NCI-H345 treated with DMSO at 0.1 percent for 48 hours (cell line): Measurements from ENCODE around the gene PFDN5.
A peak's percentile ranks its signal among the peaks of the same experiment; 100 is the strongest.
"Not testable (repeated sequence)": the region's sequence is repeated elsewhere in the genome, so short reads cannot be mapped to it uniquely, and the experiment has no call there.

ENCODE experiments used
- DNase-seq: peaks from one replicate; lab custom pipeline; 2025; ENCODE audit not compliant: unreplicated experiment; lab: John Stamatoyannopoulos, UW

Gene PFDN5

DNA sequence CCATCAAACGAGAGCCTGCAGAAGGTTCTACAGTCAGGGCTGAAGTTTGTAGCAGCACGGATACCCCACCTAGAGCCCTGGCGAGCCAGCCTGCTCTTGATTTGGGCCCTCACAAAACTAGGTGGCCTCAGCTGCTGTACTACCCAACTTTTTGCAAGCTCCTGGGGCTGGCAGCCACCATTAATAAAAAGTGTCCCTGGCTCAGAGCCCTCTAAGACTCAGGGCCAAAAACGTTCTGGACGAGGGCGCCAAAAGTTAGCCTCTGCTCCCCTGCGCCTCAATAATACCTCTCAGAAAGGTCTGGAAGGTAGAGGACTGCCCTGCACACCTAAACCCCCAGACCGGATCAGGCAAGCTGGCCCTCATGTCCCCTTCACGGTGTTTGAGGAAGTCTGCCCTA, 8.9 kb upstream of the PFDN5 start:
- DNase-seq = no peak

- no peak for DNase-seq
Measured at GRCh38 chr12:53287741-53288216, 7.6 kb upstream of the PFDN5 start.

DNA sequence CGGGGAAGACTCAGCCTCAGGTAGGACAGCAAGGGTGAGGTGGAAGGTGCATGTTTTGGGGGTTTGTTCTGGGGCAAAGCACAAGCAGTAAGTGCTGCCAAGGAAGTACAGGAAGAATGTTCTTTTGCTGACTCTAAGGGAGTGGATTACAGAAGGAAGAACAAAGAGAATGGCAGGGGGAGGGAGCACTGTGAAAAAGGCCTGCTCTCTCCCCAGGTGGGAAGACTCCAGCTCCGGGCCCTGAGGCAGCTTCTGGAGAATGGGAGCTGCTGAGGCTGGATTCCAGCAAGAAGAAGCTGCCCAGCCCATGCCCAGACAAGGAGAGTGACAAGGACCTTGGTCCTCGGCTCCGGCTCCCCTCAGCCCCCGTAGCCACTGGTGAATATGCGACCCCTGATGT, 7.0 kb upstream of the PFDN5 start:
- DNase-seq = no peak

DNA sequence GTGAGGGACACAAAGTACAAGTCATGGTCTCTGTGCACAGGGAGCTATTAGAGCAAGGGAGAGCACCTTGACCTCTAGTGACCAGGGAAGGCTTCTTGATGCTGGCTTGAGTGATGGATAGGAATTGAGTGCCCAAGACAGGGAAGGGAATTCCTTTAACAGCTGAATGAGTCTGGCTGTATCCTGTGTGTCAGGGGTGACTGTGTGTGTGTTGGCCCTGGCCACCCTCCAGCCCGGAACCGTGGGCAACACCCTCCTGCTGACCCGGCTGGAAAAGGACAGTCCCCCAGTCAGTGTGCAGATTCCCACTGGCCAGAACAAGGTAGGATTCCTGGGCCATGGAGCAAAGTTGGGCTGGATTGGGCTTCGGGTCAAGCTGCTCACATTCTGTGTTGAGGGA, 5.5 kb upstream of the PFDN5 start:
- DNase-seq = no peak

- DNase-seq = no peak
Measured at GRCh38 chr12:53290661-53291060, 4.7 kb upstream of the PFDN5 start.

GRCh38 chr12:53292426-53292825, 2.9 kb upstream of the PFDN5 start:
- DNase-seq = peak; percentile 52

- no peak for DNase-seq
Measured at GRCh38 chr12:53295891-53296219, 513 bp downstream of the PFDN5 start.

DNA sequence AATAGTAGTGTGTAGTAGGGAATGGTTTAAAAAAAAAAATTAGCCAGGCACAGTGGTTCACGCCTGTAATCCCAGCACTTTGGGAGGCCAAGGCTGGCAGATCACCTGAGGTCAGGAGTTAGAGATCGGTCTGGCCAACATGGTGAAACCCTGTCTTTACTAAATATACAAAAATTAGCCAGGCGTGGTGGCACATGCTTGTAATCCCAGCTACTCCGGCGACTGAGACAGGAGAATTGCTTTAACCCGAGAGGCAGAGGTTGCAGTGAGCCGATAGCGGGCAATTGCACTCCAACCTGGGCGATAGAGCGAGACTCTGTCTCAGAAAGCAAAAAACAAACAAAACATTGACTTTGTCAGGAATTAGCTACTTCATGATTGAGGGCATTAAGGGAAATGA, 1.8 kb downstream of the PFDN5 start:
- not testable (repeated sequence) for DNase-seq

- DNase-seq = no peak
Measured at GRCh38 chr12:53298164-53298563, 2.8 kb downstream of the PFDN5 start.

- no peak for DNase-seq
Measured at GRCh38 chr12:53299101-53299453, 3.7 kb downstream of the PFDN5 start.

GRCh38 chr12:53299454-53300180, 4.3 kb downstream of the PFDN5 start, which contains the start of gene MYG1:
Gene MYG1, plus strand, starts transcription at chr12:53299695. Its CDS starts 43 bp downstream, at chr12:53299738.
- DNase-seq = peak; percentile 81

GRCh38 chr12:53300187-53300586, 4.8 kb downstream of the PFDN5 start:
- DNase-seq = no peak

GRCh38 chr12:53302903-53303302, 7.6 kb downstream of the PFDN5 start:
- no peak for DNase-seq

GRCh38 chr12:53306826-53307225, 11.5 kb downstream of the PFDN5 start:
- DNase-seq = no peak

DNA sequence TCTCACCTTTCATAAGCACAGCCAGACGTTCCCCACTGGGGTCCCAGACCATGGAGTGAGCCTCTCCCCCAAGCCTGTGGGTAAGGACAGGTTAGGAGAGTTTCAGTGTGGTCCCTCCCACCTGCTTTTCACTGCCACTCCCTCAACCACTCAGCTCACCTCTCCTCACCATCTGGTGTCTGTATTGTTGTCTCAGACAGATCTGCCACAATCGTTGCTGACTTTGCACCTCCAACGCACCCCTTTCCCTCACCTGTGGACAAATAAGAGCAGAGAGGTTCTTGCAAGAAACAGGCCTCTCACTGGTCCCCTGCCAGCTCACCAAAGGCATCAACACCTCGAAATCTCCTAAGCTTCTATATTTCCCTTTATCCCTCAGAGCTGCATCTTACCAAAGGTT, 12.9 kb downstream of the PFDN5 start:
- no peak for DNase-seq

GRCh38 chr12:53313996-53314395, 18.7 kb downstream of the PFDN5 start:
- no peak for DNase-seq

- no peak for DNase-seq
Measured at GRCh38 chr12:53320352-53321195, 25.2 kb downstream of the PFDN5 start.

DNA sequence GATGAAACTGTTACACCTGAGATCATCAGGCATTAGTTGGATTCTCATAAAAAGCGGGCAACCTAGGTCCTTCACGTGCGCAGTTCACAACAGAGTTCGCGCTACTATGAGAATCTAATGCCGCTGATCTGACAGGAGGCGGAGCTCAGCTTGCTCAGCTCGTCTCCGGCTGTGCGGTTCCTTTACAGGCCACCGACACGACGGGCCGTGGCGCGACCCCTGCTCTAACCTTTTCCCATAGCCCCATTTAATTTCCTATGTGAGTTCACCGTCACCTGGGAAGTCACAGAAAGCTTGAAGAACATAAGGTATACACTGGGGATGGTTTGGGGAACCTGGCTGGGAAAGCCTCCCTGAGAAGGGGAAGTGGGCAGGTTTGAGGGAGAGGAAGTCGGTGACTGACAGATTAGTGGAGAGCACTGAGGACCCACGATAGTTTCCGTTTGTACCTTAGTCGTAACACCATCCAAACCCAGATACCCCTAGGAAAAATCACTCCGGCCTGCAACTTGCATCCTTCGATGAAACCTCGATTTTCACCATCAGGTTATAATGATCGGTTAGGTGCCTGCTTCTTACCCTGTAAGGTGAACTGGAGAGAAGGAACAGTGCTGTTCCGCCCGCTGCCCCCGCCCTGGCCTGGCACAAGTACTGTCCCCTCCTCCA, 28.9 kb downstream of the PFDN5 start:
- no peak for DNase-seq

DNA sequence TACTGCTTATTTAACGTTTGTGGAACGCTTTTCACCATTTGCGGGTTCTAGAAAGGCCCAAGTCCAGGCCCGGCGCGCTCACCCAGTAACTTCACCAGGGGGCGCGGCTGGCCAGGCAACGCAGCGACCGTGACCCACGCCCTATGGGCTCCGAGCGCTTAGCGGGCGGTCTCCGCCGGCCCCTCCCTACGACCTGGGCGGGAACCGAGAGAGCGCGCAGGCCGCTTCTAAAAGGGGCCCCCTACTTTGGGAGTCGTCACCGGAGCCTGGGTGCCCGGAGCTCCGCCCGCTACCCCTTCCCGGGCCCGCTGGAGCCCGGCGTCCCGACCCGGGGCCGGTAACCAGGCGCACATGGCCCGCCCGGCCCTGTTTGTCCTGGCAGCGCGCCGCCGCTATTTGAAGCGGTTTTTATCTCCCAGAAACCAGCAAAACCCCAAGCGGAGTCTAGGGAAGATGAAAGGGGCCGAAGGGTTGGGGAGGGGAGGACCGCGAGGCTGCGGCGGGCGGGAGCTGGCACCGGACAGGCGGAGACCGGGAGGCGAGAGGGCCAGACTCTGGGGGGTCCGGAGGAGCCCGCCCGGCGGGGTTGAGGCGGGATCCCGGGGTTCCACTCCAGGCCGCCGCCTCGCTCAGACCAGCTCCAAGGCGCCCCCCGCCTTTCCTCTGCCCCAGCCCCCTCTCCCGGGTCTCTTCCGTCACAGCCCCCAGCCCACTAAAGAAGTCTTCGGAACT, 29.6 kb downstream of the PFDN5 start:
- DNase-seq = peak; percentile 62

- DNase-seq = no peak
Measured at GRCh38 chr12:53325511-53326061, 30.2 kb downstream of the PFDN5 start.
